HG03432 (cell line): ENCODE measurements around the gene BFSP2.
"Not testable (repeated sequence)": the region's sequence is repeated elsewhere in the genome, so short reads cannot be mapped to it uniquely, and the experiment has no call there.

Experiments
- ATAC-seq: cut with Tn5 transposase; IDR thresholded peaks from one replicate; pipeline ENCODE4 v1.9.1; 2021; ENCODE audit warnings: mild to moderate bottlenecking, moderate library complexity; ENCODE audit not compliant: unreplicated experiment

BFSP2 gene

DNA sequence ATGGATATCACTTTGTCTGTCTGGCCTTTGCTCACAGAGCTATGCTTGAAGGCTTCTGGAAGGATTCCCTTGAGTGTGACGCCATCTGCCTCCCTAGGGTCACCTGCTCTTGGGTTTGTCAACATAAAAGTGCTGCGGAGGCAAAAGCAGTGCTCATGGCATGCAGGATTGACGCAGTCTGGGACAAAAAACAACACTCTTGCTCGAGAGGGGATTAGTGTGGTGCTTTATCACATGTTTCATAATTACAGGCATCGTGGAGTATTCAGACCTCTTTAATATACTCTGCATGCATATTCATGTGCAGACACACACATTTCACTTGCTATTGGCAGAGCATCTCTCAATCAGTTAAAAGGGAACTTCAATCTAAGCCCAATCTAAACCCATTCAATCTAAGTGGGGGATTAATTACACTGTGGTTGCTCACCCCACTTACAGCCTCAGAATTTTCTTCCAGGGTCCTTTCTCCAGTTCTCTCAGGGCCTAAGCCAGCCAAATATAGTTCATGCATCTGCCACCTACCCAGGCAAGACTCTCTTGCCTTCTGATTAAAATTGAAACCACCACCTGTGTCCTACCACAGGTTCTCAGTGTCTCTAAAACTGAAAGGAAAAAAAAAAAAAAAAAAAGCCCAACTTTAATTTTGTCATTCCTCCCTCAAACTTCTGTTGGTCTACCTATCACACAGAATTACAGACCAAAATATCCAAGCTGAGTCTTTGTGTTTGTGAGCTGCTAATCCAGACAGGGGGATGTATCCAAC is 75.6 kb downstream of the BFSP2 start:
- ATAC-seq: peak; percentile 82

DNA sequence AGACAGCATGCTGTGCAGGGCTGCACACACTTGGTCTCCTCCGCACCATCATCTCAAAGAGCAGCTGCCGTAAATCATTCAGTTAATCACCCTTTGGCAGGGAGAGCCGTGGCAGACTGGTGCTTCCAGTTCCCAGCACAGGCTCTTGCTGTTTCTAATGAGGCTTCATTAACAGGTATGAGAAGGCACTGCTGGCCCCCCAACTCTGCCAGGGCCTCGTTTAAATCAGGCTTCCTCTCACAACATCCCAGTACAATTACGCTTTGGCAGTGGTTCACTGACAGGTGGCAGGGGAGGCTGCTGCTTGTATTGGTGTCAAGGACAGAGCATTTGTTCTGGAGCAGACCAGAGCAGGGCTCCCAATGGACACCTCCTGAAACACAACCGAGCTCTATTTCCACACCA is 77.1 kb downstream of the BFSP2 start:
- no peak for ATAC-seq

DNA sequence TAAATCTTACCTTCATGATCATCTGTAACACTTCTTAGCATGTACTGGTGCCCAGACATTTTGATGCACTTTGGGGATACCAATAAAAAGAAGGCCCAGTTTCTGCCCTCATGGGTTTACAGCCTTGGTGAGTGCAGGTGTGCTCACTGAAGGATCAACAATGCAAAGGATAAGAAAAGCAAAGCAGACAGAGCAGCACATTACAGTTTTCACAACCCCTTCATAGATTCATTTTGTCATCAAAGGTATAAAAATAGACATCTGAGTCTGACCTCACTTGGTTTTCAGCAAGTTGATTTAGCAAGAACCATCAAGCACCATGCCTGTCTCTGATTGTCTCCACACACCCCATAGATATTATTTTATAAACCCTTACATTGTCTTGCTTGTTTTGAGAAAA is 77.6 kb downstream of the BFSP2 start:
- peak; percentile 36 for ATAC-seq

DNA sequence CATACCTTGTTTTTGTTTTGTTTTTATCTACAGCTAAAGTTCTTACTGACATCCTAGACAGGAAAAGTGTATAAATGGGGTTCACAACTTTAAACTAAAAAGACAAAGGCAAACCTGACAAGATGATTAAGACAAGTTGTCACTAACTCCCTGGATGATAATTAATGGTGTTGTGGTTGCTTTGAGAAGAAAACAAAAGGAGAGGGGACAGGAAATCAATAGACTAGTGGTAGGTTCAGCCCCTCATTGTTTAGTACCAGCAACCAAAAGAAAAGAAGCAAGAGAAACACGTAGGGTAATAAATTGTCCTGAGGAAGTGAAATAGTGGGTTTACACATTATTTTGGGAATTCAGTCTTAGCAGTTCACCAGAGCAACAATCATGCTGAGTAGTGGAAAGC is 78.8 kb downstream of the BFSP2 start:
- no peak for ATAC-seq

DNA sequence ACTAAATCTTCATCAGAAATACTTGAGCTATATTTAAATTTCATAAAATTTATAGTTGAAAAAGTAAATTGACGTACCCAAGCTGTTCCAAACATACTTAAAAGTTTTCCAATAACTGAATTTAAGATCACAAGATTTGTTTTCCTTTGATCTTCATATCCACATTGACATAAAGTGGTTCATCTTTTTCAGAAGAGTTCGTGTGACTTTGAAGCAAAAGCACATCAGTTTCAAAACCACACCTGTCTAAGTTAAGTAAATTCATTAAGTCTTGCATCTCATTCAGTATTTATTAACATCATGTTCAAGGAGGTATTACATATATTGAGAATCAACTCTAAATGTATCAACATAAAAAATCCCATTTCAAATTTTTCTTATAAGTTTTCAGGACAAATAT is 79.5 kb downstream of the BFSP2 start:
- ATAC-seq: no peak

DNA sequence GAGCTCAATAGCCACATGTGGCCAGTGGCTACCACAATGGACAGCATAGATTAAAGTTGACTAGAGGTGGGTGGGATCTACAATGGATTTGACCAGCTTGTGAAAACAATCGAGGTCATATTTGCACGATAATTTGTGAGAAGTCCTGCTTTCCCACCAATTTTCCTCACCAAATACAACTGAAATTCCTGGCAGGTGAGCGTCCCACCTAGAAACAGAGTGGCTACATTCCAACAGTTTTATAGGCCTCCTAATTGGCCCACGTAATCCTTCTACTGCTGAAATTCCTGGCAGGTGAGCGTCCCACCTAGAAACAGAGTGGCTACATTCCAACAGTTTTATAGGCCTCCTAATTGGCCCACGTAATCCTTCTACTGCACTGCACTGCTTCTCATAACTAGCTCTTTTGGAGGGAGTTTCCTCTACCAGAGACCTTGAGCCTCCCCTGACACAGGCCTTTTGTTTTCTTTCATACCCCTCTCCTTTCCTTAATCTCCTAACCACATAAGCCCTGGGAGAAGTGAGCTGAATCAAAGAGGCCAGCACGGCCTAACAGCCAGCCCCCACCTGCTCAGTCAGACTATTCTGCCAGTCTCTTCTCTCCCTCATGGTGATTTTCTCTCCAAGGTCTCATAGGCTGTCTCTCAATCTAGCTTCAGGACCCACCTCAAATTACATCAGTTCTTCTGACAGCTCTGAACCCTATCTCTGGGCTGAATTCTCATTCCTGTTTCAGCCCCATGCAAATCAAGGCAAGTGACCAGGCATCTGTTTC is 80.2 kb downstream of the BFSP2 start:
- ATAC-seq: peak; percentile 58

DNA sequence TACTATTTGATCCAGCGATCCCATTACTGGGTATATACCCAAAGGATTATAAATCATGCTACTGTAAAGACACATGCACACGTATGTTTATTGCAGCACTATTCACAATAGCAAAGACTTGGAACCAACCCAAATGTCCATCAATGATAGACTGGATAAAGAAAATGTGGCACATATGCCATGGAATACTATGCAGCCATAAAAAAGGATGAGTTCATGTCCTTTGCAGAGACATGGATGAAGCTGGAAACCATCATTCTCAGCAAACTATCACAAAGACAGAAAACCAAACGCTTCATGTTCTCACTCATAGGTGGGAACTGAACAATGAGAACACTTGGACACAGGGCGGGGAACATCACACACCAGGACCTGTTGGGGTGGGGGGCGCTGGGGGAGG is 82.6 kb downstream of the BFSP2 start:
- ATAC-seq: not testable (repeated sequence)

DNA sequence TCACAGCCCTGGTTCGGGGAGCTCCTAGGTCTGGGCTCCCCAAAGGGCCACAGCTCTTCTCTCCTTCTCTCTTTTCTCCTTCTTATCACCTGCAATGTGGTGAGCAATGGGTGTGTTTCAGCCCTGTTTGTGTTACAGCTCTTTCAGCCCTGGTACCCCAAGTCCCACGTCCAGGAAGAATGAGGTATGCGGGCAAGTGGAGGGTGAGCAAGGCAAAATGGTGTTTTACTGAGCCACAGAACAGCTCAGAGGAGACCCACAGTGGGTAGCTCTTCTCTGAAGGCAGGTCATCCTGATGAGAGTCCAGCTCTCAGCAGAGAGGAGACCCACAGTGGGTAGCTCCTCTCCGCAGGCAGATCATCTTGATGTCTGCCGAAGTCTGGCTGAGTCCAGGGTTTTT is 86.8 kb downstream of the BFSP2 start:
- ATAC-seq: no peak

DNA sequence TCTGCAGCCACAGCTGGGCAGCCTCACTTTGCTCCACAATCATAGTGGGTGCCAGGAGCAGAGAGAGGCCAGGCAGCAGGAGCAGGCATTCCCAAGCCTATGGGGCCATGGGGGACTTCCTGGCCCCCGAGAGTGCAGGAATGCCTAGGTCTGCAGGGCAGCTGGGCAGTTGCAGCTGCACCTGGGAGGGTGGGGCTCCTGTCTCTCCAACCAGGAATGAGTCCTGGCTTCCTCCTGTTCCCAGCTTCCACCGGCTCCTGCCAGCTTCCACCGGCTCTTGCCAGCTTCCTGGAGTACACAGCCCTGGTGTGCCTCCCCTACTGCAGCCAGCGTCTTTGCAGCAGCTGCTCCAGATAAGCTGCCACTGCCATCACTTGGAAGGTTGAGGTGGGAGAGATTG is 87.3 kb downstream of the BFSP2 start:
- no peak for ATAC-seq

DNA sequence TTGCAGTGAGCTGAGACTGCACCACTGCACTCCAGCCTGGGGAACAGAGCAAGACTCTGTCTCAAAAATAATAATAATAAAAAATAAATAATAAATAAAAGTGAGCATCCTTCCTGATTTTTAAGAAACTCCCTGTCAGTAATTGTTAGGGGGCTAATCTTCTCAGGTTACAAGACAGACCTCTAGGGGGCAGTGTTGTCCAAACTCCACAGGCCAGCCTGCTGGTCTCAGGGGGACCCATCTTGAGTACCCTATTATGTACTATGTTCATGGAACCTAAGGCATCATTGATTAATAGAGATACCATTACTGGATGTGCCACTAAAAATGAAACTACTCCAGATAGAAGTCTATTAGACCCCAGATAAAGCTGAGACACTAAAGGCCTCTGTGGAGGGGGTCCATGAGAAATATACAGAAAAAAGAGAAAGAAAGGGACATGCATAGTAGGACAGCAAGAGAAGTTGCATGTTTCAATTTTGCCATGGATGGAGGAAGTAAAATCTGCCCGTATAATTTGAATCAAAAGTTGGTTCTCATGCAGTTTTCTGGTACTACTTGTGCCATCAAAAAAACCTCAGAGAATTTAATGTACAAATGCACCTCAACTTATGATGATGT is 88.2 kb downstream of the BFSP2 start:
- ATAC-seq: no peak

DNA sequence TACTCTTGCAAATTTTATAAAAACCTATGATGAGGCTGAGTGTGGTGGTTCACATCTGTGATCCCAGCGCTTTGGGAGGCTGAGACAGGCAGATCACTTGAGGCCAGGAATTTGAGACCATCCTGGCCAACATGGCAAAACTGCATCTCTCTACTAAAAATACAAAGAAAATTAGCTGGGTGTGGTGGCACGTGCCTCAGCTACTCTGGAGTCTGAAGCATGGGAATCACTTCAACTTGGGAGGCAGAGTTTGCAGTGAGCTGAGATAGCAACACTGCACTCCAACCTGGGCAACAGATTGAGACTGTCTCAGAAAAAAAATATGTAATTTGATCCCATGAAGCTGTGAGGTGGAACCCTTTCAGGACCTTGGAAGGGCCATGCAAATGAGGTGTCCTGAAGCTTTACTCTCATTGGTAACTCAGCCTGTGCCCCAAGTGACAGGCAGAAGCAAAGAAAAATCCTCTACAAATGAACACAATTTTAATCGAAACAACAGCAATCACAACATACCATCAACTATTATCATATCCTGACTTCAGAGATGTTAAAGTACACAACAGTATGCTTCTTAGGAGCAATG is 89.0 kb downstream of the BFSP2 start:
- no peak for ATAC-seq

DNA sequence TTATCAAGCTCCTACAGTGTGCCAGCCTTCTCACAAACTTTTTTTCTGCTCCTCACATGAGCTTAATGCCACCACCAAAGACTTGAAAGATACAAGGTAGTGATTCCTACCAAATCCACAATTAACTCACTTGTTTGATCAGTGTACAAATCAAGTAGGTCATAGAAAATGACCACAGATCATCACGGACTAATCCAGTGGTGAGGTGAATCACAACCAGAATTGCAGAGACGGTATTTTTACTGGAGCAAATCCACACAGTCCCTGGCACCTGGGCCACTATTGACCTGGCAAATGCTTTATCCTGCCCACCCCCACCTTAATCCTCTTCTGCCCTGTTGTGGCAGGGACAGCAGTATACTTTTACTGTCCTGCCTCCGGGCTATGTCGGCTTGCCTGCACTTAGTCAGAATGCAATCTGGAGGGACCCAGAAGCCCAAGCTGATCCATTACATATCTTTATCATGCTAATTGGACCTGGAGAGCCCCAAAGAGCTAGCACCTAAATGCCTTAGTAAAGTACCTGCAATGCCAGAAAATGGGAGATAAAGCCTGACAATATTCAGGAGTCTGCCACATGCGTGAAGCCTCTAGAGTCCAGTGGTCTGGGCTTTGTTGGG is 89.7 kb downstream of the BFSP2 start:
- no peak for ATAC-seq

DNA sequence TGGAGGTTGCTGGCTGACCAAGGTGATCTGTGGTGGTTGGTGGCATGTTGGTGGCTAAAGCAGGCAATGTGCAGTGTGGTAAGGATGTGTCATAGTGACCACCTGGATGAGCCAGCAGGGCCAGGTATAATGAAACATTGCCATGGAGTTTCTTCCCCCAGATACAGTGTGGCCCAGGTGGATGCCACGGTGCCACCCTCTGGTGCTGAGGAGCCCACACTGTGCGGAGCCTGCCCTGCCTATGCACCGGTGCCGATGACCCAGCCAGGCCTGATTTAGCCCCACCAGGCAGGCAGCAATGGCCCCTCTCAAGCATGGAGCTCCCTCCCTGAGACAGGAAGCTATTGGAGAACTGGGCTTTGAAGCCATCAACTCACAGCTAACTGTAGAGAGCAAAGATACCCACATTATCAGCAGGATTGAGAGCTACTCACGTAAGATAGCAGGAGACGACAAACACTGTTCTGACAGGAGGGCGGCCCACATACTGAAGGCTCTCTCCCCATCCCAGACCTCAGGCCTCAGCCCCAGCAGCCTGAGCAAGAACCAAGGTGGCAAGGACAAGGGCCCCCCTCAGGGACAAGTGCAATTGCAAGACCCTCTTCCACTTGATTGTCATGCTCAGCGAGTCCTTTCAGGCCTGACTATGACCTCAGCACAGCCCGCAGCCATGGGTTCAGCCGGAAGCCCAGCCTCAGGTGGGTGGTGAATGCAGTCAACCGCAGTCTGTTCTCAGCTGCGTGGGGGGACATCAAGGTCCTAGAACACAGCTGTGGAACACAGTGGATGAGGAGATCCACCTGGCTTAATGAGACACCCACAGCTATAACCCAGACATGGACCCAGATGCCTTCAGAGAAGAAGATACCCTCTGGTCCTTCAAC is 90.9 kb downstream of the BFSP2 start:
- ATAC-seq: peak; percentile 92

DNA sequence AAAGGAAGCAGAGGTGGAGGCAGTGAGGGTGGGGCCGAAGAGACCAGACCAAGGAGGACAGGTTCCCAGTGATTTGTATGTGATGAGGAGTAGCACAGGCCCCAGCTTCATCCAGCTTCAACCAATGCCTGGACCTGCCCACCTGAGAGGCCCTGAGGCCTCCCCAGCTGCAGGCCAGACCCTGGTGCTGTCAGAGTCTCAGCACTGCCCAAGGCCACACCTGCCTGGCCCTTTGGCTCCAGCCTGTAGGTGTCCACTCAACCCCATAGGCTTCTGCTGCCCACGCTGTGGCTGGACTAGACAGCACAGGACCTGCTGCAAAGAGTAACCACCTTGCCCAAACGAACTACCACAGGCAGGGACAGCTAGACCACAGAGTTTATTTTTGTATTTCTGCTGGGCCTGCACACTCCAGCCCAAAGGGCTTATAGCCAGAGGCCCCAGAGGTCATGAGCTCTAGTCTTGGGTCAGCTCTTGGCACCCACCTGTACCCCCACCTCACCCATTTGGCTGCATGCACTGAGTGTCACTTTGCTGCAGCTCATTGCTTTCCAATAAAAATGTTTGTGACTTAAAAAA is 91.7 kb downstream of the BFSP2 start:
- ATAC-seq: peak; percentile 13

DNA sequence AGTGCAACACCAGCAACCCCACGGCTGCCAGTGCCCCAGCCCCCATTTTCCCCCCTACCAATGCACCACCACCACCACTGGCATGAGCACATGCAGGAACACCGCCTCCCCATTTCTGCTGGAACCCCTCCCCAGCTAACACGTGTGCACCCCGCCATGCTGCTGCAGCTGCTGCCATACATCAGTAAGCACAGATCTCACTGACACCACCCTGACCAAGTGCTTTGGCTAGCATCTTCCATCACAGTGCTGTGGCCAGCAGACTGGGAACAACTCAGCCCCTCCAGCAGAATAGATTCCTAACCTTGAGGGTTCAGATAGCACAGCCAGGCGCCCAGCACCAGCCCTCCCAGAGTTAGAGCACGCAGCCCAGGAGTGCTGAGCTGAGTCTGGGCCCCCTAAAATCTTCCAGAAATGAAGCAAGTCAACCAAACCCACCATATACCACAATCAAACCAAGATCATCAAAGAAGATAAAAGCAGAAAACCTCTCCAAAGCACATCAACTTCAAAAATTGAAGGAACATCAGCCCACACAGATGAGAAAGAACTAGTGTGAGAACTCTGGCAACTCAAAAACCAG is 92.4 kb downstream of the BFSP2 start:
- no peak for ATAC-seq

DNA sequence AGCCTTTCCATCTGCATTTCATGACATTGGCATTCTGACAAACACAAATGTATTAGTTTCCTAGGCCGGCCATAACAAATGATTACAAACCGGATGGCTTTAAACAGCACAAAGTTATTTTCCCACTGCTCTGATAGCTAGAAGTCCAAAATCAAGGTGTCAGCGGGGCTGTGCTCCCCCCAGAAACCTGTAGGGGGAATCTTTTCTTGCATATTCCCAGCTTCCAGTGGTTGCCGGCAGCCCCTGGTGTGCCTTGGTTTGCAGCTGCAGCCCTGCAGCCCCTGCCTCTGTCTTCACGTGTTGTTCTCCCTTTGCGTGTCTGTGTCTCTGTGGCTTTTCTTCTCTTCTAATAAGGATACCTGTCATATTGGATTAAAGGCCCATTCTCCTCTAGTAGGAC is 94.6 kb downstream of the BFSP2 start:
- ATAC-seq: no peak

DNA sequence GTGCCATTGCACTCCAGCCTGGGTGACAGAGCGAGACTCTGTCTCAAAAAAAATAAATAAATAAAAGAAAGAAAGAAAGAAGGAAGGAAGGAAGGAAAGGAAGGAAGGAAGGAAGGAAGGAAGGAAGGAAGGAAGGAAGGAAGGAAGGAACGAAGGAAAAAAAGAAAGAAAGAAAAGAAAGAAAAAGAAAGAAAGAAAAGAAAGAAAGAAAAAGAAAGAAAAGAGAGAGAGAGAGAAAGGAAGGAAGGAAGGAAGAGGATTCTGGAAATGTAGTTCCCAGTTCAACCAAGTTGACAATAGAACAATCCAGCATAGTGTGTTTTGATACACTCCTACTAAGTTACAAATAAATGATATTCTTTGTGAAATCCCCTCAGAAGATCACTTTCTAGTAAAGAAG is 102.7 kb downstream of the BFSP2 start:
- not testable (repeated sequence) for ATAC-seq

DNA sequence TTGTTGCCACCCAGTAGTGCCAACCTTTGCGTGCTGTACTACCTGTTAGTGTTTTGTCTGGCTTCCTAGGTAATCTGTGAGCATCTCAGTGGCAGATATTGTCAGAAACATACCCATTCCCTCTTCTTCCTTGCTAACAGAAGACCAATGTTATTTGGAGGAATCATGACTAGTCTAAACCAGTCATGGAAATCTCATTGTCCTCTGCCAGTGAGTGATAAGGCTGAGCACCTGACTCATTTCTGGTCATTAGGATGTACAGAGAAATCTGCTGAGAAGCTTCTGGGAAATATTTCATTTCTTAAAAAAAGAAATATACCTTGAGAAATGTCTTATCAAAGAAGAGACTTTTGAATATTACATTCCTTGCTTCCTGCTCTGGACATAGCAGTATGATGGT is 103.6 kb downstream of the BFSP2 start:
- no peak for ATAC-seq

DNA sequence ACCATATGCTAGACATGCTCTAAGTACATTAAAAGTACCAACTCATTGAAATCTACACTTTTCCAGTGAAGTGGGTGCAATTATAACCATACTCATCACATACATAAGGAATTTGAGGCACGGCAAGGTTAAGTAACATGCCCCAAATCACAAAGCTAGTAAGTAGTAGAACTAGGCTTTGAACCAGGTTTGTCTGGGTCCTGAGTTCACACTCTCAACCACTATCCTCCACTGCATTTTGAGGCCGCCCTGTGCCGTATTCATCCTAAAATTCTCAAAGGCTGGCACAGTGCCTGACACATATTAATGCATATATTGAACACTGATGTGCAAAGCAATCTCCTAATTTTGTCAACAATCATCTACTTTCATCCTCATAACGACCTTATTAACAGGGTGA is 104.9 kb downstream of the BFSP2 start:
- no peak for ATAC-seq
